ENCODE measurements around the gene CDK6.

Gene CDK6

GRCh38 chr7:92799446-92800211 lies 36.7 kb downstream of the CDK6 start:
- no peak overlapping the region for H3K4me3 ChIP-seq (ENCODE audit: low read depth, low read length)
- no peaks in the 10 kb centered on the region for H3K27me3 ChIP-seq (replicated peaks)
- DNase-seq = no peak
- no peak for TF ChIP-seq CTCF (IDR thresholded peaks at IDR 0.05; ENCODE audit: low read depth, low read length, missing control alignments)
- in situ Hi-C loops (cut with HindIII; ENCODE audit: low pct_ligation_motif_present, low sequenced_read_pairs) = no loop called here
- H3K36me3 ChIP-seq (replicated peaks) = peaks cover 3% of the 10 kb centered on the region
- no peak overlapping the region for H3K27ac ChIP-seq

GRCh38 chr7:92798517-92799249 lies 37.7 kb downstream of the CDK6 start:
- TF ChIP-seq CTCF (IDR thresholded peaks at IDR 0.05; ENCODE audit: low read depth, low read length, missing control alignments) = no peak
- Histone ChIP-seq H3K27ac (no peak overlapping the region), H3K27me3 (replicated peaks) (no peaks in the 10 kb centered on the region), H3K36me3 (replicated peaks) (peaks cover 3% of the 10 kb centered on the region), H3K4me3 (ENCODE audit: low read depth, low read length) (no peak overlapping the region)
- in situ Hi-C loops (cut with HindIII; ENCODE audit: low pct_ligation_motif_present, low sequenced_read_pairs) = no loop called here
- no peak for DNase-seq

- H3K27ac ChIP-seq = no peak overlapping the region
- no peak for TF ChIP-seq CTCF (IDR thresholded peaks at IDR 0.05; ENCODE audit: low read depth, low read length, missing control alignments)
- no peaks in the 10 kb centered on the region for H3K27me3 ChIP-seq (replicated peaks)
- no peak for DNase-seq
- peaks cover 3% of the 10 kb centered on the region for H3K36me3 ChIP-seq (replicated peaks)
- H3K4me3 ChIP-seq (ENCODE audit: low read depth, low read length) = no peak overlapping the region
- in situ Hi-C loops (cut with HindIII; ENCODE audit: low pct_ligation_motif_present, low sequenced_read_pairs) = no loop called here
These were observed 38.7 kb downstream of the CDK6 start for GRCh38 chr7:92797693-92798092.

GRCh38 chr7:92797284-92797683 lies 39.1 kb downstream of the CDK6 start:
- Histone ChIP-seq H3K27me3 (replicated peaks) (no peaks in the 10 kb centered on the region), H3K36me3 (replicated peaks) (peaks cover 3% of the 10 kb centered on the region), H3K4me3 (ENCODE audit: low read depth, low read length) (no peak overlapping the region), H3K27ac (no peak overlapping the region)
- no peak for TF ChIP-seq CTCF (IDR thresholded peaks at IDR 0.05; ENCODE audit: low read depth, low read length, missing control alignments)
- in situ Hi-C loops (cut with HindIII; ENCODE audit: low pct_ligation_motif_present, low sequenced_read_pairs) = no loop called here
- DNase-seq = no peak

- TF ChIP-seq CTCF (IDR thresholded peaks at IDR 0.05; ENCODE audit: low read depth, low read length, missing control alignments) = no peak
- Histone ChIP-seq H3K27ac (no peak overlapping the region), H3K4me3 (ENCODE audit: low read depth, low read length) (no peak overlapping the region), H3K36me3 (replicated peaks) (no peaks in the 10 kb centered on the region), H3K27me3 (replicated peaks) (no peaks in the 10 kb centered on the region)
- no peak for DNase-seq
- in situ Hi-C loops (cut with HindIII; ENCODE audit: low pct_ligation_motif_present, low sequenced_read_pairs) = no loop called here
These were observed 41.5 kb downstream of the CDK6 start for GRCh38 chr7:92794831-92795230.
